ENCODE measurements around the gene ZFP57.

The ZFP57 gene

DNA sequence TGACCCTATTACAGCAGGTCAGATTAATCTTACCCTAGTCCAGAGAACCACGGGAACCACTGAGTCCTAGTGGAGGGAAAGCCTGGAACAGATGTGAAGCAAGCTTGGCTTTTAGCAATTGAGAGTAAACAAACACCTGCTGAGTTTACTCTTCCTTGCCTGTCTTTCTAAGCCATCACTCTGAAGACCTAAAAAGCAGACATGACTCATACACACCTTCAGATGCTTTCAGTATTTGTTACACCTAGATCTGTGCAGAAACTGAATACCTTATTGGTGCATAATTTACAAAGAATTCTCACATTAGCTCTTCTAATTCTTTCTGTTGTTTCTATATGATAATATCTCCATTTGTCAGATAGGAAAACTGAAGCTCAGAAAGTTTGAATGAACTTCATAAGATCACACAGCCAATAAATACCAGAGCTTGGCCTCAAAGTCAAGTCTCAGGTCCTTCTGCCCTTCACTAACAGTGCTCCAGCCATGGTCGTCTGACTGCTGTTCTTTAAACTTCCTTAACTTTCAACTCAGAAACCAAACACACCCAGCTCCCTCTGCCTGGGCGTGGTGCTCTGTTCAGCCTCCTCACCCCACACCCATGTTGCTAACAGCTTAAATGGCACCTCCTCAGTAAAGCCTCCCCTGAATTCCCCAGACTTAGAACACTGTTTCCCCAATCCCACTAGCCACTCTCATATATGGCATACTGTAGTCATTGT lies 39.4 kb downstream of the ZFP57 start:
- no peak for TF ChIP-seq ZNF565 (CRISPR knock-in tag; conservative IDR thresholded peaks at IDR 0.05; ENCODE audit: low read depth)
- ATAC-seq = no peak

DNA sequence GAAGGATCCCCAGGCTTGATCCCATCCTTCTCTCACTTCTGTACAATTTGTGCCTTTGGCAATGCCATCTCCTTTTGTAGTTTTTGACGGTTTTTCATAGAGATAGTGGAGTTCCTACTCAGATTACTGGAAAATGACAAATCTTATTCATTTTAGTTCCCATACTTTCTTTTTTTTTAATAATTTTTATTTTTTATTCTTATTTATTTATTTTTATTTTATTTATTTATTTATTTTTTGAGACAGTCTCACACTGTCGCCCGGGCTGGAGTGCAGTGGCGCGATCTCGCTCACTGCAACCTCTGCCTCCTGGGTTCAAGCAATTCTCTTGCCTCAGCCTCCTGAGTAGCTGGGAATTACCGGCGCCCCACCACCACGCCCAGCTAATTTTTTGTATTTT lies 43.7 kb downstream of the ZFP57 start:
- TF ChIP-seq ZC3H10 (CRISPR knock-in tag; IDR thresholded peaks at IDR 0.05) (no peak), BACH2 (CRISPR knock-in tag; IDR thresholded peaks at IDR 0.05; ENCODE audit: borderline replicate concordance) (no peak), OSR1 (CRISPR knock-in tag; IDR thresholded peaks at IDR 0.05) (no peak), CSDC2 (CRISPR knock-in tag; IDR thresholded peaks at IDR 0.05) (no peak), ZNF70 (CRISPR knock-in tag; IDR thresholded peaks at IDR 0.05) (no peak), GLIS3 (CRISPR knock-in tag; IDR thresholded peaks at IDR 0.05) (no peak)
- TF ChIP-seq, protein P1, sequence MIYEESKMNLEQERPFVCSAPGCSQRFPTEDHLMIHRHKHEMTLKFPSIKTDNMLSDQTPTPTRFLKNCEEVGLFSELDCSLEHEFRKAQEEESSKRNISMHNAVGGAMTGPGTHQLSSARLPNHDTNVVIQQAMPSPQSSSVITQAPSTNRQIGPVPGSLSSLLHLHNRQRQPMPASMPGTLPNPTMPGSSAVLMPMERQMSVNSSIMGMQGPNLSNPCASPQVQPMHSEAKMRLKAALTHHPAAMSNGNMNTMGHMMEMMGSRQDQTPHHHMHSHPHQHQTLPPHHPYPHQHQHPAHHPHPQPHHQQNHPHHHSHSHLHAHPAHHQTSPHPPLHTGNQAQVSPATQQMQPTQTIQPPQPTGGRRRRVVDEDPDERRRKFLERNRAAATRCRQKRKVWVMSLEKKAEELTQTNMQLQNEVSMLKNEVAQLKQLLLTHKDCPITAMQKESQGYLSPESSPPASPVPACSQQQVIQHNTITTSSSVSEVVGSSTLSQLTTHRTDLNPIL (CRISPR knock-in tag; IDR thresholded peaks at IDR 0.05; ENCODE audit: low read depth) = no peak
- no peak for ATAC-seq

DNA sequence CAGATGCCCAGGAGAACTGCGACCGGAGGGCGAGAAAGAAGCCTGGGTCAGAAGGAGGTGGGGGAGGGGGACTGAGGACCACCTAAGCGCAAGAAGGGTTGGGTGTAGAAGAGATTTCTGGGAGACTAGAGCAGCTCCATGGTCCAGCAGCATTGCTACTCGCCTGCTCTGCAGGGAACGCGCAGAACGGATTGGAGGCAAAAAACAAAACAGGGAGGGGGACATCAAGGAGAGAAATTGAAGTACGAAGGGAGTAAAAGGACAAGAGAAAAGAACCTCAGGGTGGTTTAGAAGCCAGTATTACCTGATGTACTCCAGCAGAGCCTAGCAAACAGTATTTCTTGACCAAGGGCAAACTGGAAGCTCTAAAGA lies 47.4 kb downstream of the ZFP57 start:
- TF ChIP-seq ZC3H10 (CRISPR knock-in tag; IDR thresholded peaks at IDR 0.05) (no peak), GLIS3 (CRISPR knock-in tag; IDR thresholded peaks at IDR 0.05) (no peak), ZFP30 (CRISPR knock-in tag; IDR thresholded peaks at IDR 0.05) (no peak), TCF4 (CRISPR knock-in tag; IDR thresholded peaks at IDR 0.05; ENCODE audit: borderline replicate concordance) (no peak), ESRRG (CRISPR knock-in tag; IDR thresholded peaks at IDR 0.05) (no peak), TOX (CRISPR knock-in tag; IDR thresholded peaks at IDR 0.05; ENCODE audit: borderline replicate concordance) (no peak), BACH2 (CRISPR knock-in tag; IDR thresholded peaks at IDR 0.05; ENCODE audit: borderline replicate concordance) (no peak), ZNF8 (CRISPR knock-in tag; IDR thresholded peaks at IDR 0.05) (no peak), RARB (CRISPR knock-in tag; IDR thresholded peaks at IDR 0.05) (no peak), OSR1 (CRISPR knock-in tag; IDR thresholded peaks at IDR 0.05) (no peak), PPARA (CRISPR knock-in tag; IDR thresholded peaks at IDR 0.05; ENCODE audit: borderline replicate concordance) (no peak), ZNF565 (CRISPR knock-in tag; conservative IDR thresholded peaks at IDR 0.05; ENCODE audit: low read depth) (no peak), SNAI2 (CRISPR knock-in tag; IDR thresholded peaks at IDR 0.05) (no peak), ISL1 (CRISPR knock-in tag; IDR thresholded peaks at IDR 0.05) (no peak)
- TF ChIP-seq, protein P2, sequence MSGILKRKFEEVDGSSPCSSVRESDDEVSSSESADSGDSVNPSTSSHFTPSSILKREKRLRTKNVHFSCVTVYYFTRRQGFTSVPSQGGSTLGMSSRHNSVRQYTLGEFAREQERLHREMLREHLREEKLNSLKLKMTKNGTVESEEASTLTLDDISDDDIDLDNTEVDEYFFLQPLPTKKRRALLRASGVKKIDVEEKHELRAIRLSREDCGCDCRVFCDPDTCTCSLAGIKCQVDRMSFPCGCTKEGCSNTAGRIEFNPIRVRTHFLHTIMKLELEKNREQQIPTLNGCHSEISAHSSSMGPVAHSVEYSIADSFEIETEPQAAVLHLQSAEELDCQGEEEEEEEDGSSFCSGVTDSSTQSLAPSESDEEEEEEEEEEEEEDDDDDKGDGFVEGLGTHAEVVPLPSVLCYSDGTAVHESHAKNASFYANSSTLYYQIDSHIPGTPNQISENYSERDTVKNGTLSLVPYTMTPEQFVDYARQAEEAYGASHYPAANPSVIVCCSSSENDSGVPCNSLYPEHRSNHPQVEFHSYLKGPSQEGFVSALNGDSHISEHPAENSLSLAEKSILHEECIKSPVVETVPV (CRISPR knock-in tag; IDR thresholded peaks at IDR 0.05) = no peak
- TF ChIP-seq, protein P3, sequence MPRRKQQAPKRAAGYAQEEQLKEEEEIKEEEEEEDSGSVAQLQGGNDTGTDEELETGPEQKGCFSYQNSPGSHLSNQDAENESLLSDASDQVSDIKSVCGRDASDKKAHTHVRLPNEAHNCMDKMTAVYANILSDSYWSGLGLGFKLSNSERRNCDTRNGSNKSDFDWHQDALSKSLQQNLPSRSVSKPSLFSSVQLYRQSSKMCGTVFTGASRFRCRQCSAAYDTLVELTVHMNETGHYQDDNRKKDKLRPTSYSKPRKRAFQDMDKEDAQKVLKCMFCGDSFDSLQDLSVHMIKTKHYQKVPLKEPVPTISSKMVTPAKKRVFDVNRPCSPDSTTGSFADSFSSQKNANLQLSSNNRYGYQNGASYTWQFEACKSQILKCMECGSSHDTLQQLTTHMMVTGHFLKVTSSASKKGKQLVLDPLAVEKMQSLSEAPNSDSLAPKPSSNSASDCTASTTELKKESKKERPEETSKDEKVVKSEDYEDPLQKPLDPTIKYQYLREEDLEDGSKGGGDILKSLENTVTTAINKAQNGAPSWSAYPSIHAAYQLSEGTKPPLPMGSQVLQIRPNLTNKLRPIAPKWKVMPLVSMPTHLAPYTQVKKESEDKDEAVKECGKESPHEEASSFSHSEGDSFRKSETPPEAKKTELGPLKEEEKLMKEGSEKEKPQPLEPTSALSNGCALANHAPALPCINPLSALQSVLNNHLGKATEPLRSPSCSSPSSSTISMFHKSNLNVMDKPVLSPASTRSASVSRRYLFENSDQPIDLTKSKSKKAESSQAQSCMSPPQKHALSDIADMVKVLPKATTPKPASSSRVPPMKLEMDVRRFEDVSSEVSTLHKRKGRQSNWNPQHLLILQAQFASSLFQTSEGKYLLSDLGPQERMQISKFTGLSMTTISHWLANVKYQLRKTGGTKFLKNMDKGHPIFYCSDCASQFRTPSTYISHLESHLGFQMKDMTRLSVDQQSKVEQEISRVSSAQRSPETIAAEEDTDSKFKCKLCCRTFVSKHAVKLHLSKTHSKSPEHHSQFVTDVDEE (CRISPR knock-in tag; IDR thresholded peaks at IDR 0.05) = no peak
- ATAC-seq = peak; percentile 26

DNA sequence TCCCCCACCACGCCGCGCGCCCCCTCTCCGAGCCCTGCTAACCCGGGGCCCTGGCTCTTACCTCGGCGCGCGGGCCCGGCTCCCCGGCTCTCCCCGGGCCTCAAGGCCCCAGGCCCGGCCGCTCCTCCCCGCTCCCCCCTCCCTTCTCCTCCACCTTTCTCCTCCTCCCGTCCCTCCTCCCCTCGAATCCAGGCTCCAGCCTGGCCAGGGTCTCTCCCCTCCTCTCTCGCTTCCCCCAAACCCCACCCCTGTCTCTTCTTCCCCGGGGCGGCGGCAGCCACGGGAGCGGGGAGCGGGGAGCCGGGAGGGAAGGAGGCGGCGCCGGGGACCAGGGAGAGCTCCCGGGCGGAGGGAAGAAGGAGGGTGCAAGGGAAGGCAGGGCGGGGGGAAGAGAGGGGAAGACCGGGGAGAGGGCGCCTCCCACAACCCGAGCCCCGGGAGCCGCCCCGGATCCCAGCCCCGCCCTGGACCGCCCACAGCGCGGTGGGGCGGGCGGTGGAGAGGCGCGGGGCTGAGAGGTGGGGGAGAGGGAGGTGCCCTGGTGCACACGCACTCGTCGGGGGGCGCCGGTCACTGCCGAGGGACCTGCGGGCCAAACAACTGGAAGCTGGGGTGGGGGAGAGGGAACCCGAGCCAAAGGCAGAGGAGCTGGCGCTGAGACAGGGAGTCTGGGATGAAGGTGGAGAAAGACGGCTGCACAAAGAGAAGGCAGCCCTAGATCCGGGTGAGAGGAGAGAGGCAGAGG lies 48.0 kb downstream of the ZFP57 start, which contains the start of gene GABBR1:
Gene GABBR1, minus strand, starts transcription at position 395 of the 745 bp plus-strand sequence. CDS start 798 bp downstream, outside the sequence.
- TF ChIP-seq ESRRG (CRISPR knock-in tag; IDR thresholded peaks at IDR 0.05) (no peak), BACH2 (CRISPR knock-in tag; IDR thresholded peaks at IDR 0.05; ENCODE audit: borderline replicate concordance) (no peak), PPARA (CRISPR knock-in tag; IDR thresholded peaks at IDR 0.05; ENCODE audit: borderline replicate concordance) (no peak), CSDC2 (CRISPR knock-in tag; IDR thresholded peaks at IDR 0.05) (no peak)
- ATAC-seq = peak; percentile 89

Measured in SK-N-SH treated with all-trans-retinoic acid at 6 μM for 48 hours (cell line).